EL (cell line): Measurements from ENCODE around the gene WNT11.
A peak's percentile ranks its signal among the peaks of the same experiment; 100 is the strongest.

Experiments used
- DNase-seq: peaks from one replicate; pipeline ENCODE4 v3.0.0-alpha.2; 2016

The WNT11 gene

DNA sequence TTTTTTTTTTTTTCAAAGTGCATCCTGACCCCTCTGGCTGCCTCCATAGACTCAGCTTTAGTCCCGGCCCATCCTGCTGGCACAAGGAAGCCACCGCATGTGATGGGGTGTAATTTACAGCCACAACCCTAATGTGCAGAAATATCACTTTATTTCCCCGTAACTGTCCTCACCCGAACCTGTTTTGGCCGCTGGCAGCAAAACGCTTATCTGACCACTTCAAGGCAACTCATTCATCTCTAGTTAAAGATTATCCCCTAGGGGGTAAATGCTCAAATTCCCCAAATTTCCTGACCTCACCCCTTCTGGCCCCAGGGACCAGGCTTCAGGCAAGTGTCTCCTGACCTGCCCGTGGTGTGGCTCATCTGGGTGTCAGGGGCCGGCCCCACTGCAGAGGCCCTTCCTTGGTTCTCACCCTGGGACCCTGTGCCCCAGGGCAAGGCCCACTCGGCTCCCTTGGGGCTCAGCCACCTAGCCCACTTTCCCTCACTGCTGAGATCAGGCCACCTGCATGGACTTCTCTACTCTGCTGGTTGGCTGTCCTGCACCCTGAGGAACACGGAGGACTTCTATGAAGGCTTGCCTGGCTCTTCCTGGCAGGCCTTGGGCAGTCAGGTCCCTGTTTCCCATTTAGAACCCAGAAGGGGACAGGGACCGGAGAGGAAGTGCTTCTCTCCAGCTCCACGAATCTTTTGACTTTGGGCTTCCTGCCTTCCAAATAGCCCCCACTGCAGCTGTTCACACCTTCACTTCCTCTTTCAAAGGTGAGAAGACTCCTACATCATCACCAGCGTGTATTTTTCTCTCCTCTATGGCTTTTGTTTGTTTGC, 53.3 kb downstream of the WNT11 start:
- DNase-seq: no peak

DNA sequence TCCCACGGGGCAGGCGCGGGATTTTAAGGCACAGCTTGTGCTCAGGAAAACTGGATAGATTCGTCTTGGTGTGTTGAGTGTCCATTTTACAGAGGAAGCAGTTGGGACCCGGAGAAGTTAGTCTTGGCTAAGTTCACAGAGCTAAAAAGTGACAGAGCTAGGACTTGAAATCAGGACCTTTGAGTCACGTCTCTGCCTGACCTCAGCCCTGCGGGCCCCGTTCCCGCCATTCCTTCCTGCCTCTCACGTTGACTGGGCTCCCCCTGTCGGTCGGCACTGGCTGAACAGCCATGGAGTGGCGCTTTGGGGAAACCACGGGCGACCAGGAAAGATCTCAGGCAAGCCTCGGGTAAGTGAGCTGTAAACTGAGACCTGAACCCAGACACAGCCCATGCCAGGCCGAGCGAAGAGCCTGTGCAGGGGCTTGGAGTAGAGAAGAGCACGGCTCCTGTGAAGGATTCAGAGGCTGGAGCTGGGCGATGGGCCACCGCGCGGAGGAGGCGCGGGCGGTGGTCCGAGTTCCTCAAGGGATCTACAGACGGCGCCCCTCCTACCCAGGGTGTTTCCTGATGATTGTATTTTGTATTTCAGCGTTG, 54.1 kb downstream of the WNT11 start:
- DNase-seq: peak; percentile 44

DNA sequence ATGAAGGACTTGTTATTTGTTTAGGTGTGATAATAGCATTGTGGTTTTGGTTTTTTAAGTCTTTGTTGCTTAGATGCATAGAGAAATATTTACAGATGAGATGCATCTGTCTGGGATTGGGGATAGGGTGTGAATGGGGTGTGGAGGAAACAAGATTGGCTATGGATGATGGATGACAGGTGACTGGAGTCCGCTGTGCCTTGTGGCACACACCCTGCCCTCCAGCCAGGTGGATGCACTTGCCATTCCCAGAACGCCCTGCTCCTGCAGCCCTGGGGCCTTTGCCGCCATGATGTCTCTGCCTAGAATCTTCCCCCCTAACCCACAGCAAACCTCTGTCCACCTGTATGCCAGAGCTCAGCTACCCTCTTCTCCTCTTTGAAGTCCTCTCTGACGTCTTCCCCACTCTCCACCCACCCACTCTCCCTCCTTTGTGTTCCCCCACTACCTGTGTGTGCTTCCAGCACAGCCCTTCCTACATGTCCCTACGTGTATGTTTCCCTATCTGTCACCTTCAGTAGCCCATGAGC, 54.7 kb downstream of the WNT11 start:
- DNase-seq: no peak

- no peak for DNase-seq
These were observed 56.2 kb downstream of the WNT11 start for GRCh38 chr11:76150141-76150540.

GRCh38 chr11:76149713-76150112, 56.6 kb downstream of the WNT11 start:
- DNase-seq: no peak

- DNase-seq: no peak
These were observed 57.2 kb downstream of the WNT11 start for GRCh38 chr11:76148941-76149613.

DNA sequence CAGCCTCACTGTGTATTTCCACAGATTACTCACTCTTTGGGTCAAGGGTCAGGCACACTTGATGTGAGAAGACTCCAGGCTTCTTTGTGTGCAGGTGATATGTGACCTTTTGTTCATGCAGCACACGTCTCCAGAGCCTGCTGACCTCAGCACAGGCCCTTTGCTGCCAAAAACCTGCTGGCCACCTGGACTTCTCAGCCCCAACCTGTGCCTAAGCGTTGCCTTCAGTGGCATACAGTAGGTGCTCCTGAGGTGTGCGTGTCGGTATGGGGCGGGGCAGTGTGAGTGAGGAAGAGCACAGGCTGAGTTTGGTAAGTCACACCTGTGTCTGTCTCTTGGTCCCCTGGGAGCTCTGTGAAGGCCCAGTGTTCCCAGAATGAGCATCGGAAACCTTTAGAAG, 58.1 kb downstream of the WNT11 start:
- DNase-seq: no peak

GRCh38 chr11:76147106-76147740, 59.1 kb downstream of the WNT11 start:
- DNase-seq: no peak

- DNase-seq: no peak
These were observed 63.0 kb downstream of the WNT11 start for GRCh38 chr11:76143274-76143673.

GRCh38 chr11:76141901-76142588, 64.3 kb downstream of the WNT11 start:
- DNase-seq: no peak

DNA sequence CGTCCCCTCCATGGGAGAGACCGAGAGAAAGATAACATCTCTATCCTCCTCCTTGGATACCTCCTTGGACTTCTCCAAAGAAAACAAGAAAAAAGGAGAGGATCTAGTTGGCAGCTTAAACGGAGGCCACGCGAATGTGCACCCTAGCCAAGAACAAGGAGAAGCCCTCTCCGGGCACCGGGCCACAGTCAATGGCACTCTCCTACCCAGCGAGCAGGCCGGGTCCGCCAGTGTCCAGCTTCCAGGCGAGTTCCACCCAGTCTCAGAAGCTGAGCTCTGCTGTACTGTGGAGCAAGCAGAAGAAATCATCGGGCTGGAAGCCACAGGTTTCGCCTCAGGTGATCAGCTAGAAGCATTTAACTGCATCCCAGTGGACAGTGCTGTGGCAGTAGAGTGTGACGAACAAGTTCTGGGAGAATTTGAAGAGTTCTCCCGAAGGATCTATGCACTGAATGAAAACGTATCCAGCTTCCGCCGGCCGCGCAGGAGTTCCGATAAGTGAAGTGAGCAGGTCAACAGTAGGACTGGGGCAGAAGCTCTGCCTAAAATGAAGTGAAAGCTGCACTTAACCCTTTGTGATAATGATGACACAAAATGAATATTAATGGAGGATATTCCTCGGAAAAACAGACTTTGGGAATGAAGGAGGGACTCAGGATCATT, 65.3 kb downstream of the WNT11 start:
- DNase-seq: no peak

GRCh38 chr11:76139314-76139713, 67.0 kb downstream of the WNT11 start:
- no peak for DNase-seq
